A549 (cell line): ENCODE measurements around the gene MLYCD.

Experiments
- CTCF ChIP-seq: fragments of >200 bp; sonication (Bioruptor Twin); formaldehyde crosslinking; IDR thresholded peaks from 3 replicates; pipeline ENCODE4 v1.5.1; 2016
- NFE2L2 ChIP-seq: fragments of 150-350 bp; conservative IDR thresholded peaks from 2 replicates; pipeline ENCODE4 v1.6.1; 2014; ENCODE audit warnings: low read length

- TF ChIP-seq CTCF (no peak), NFE2L2 (no peak)
Observed at GRCh38 chr16:83901101-83901500, 2.2 kb downstream of the MLYCD start.
